HG02623 (cell line): ENCODE data around the gene KCND2.
A peak's percentile ranks its signal among the peaks of the same experiment; 100 is the strongest.

Source experiments
- ATAC-seq: cut with Tn5 transposase; IDR thresholded peaks from one replicate; pipeline ENCODE4 v1.9.1; 2021; ENCODE audit warnings: moderate library complexity; ENCODE audit not compliant: unreplicated experiment

Gene KCND2

DNA sequence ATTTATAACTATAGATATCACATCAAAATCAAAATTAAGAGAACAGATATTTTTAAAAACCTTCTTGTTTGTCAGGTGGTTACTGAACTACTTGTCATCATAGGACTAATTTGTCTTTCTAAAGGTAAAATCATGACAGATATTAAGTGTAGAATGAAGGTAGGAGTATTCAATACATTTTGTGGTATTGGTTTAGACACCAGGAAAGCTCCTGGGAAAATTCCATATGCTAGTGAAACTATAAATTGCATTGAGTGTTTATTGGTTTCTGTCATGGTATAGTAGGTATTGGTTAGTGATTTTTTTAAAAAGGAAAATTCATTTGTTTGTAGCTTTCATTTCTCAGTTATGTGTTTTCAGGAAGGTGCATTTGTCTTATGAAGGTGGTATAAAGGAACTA, 132.7 kb downstream of the KCND2 start:
- ATAC-seq: no peak

DNA sequence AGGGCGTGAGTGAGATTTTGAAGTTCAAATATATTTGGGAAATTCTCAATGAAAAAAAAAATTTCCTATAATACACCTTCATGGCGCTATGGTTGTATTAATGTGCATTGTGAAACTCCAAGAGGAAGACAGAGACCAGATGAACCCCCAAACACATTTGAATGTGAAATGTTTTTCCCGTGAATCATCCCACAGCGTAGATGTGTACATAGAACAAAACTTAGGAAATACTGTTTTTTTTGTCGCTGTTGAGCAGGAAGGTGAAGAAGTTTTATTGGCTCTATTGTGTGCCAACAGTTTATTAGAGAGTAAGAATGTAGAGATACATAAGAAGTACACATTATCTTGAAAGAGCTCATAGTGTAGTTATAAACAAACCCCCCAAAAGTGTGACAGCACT, 134.0 kb downstream of the KCND2 start:
- no peak for ATAC-seq

DNA sequence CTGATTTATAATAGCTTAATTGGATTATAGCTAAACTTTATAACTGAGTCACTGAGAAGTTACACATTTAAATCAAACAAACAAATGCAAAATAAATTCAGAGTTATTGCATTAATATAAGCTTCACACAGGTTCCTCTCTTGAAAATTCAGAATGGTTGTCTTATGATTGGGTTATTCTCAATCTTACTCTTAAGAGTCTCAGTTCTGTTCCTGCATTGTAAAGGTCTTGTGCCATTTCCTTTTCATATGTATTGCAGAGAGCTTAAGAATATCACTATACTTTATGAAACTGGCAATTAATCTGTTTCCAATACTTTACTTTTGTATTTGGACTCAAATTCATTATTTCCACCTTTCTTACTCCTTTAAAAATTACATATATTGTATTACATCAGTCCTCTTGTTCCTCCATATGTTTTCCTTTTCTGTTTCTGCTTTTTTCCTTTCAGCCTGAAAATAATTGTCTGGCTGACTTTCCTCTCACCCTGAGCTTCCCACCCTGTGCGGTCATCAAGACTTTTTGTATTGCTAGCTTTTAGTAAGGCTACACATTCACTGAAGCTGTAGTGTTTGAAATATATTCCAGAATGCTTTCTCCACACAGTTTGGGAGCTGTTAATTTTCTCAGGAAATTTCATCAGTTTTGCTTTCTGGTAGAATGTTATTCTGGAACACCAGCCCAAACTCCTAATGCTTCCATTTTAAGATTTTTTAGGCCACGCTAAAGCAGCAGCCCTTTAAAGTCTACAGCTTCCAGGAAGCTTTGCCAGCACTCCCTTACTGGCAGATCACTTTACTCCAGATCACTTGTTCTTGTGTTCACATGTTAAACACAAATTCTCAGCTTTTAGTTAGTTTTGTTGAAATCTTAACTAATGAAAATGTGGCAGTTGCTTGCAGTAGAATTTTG, 139.4 kb downstream of the KCND2 start:
- ATAC-seq: peak; percentile 89

DNA sequence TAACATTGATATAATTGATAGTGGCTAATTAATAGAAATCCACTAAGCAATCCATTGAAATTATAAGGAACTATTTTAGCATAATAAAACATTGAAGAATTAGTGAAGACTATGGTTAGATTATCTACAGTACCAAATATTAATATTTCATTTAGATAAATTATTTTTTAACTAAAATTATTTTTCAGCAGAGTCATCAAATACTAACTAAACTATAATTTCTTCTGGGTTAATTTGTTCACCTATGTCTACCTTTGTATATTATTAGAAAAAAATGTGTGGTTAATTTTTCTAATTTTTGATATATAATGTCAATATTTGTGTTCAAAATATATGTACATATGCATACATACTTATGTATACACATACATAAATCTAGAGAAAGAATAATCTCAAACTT, 140.2 kb downstream of the KCND2 start:
- no peak for ATAC-seq

DNA sequence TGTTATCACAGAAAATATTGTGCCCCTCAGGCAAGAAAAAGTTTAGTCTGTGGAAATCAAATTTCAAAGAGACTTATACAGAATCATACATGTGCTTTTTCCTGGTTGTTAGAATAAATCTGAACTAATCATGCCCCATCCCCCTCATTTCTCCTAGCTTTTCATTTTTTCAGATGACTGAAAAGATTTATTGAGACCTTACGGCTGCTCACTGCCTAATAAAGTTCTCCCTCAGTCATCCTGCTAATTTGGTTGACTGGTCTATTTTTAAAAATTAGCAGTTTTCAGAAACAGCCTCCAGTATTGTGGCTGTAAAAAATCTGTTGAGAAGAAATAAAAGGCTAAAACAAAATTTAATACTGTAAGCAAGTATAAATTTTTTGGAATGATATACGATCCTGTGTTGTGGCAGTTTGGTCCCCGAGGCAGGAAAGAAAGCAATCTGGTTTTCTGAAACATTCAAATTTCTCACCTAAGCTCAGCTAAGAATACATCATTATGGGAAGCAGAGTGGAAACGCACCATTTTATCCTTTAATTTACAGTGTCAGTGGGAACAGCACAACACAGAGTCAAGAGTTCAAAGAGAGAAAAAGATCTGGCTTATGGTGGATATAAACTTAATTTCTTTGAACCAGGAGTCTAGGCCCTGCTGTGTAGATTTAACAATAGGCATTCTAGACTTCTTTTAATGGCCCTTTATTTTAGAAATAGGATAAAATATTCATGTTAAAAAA, 144.4 kb downstream of the KCND2 start:
- no peak for ATAC-seq

DNA sequence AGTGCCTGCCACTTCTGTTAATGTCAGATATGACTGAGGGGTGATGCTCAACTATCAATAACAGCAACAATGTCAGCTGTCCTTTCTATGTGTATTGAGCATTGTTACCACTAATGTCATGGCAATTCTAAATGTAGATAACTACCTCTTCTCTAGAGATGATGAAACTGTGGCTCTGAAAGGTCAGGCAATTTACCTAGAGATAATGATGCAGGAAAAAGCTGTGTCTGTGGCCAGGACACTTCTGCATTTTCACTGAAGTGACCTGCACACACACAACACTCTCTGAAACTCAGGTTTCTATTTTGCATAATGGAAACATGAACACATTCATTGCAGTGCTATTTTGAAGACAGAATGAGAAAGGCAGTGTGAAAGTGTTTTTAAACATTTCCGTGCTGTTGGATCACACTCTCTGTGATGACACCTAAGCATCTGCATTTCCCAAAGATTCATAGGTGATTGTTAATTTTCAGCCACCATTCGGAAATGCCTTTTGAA, 148.2 kb downstream of the KCND2 start:
- ATAC-seq: peak; percentile 95

DNA sequence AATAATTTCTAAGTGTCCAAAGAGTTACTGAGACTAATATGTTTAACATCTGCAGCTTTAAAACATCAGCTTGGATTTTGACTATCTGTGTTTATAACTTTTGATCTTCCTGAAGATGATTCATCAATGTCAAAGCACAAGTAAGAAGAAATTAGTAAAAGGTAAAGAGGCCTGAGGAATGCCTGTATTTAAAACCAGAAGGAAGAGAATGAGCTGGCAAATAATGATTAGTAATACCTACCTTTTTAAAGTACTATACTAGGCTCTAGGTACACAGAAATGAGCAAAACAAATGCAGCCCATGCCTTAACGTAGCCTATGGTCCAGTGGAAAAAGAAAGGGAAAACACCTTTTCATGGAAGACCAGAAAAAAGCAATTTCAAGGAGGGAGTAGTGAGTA, 158.0 kb downstream of the KCND2 start:
- ATAC-seq: peak; percentile 52

DNA sequence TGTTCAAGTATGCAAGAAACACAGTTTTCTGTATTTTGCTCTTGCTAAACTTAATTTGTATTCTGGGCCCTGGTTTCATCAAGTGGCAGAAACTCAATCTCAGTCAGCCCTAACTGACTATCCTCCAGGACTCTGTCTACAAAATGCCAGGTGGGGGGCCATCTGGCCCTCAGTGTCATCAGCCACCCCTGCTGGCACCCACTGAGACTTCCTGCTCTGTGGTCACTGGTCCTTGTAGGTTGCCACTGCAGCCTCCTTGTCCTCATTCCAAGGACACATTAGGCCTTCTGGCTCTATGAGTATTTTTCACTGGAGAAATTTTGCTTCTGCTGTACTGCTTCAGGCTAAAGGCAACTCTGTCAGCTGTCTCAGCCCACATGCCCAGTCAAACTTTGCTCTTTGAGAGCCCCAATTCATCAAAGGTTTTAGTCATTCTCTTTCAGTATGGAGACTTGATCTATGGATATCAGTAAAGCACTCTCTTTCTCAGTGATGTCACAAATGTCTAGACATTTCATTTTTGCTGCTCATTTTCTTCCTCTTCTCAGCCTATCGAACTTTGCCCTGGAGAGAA, 163.6 kb downstream of the KCND2 start:
- no peak for ATAC-seq

DNA sequence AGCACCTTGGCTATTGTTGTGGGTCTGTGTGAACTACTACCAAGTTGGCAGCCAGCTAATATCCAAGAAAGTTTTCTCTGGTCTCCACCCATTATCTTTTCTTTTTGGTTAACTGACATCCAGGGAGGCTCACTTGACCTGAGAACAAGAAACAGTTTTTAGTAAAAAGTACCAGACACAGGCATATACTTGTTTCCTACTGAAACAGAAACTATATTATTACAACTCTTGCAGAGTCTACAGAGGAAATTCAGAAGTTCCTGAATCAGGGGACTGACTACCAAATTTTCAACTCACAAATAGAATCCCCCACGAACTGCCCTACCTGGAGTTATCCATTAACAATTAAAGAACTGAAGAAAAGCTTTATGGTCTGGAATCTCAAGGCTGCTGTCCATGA, 168.9 kb downstream of the KCND2 start:
- peak; percentile 92 for ATAC-seq

DNA sequence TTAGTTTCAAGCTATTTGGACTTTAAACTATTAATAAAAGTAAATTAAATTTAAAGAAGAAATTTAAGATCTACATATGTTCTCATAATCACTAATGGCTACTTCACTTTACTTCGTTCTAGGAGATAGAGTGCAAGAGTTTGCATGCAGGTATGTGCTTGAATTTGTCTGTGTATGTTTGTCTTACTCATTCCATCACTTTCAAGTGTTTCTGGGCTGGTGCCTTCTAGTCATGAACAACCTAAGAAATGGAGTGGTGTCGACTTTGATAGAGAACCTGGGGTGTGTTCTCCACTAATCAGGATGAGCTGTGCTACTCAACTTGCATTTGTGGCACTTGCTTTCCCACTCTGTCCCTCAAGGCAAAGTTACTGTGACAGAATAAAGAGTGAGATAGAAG, 169.9 kb downstream of the KCND2 start:
- ATAC-seq: peak; percentile 31

DNA sequence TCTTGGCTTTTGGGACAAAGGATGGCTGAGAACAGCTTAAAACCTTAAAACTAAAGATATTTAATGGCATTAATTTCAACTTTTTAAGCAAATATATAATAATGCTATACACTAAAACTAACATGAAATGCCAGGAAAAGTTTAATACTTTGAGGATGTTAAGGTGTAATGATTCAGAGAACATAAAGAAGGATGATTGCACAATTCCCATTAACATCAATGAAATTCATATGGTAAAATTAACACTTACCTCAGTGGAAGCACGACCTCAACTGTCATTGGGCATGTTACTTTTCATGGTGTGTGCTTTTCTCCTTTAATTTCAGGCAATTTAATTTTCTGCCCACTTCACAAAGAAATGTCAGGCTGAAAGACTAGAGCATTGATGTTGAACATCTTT, 171.7 kb downstream of the KCND2 start:
- no peak for ATAC-seq

DNA sequence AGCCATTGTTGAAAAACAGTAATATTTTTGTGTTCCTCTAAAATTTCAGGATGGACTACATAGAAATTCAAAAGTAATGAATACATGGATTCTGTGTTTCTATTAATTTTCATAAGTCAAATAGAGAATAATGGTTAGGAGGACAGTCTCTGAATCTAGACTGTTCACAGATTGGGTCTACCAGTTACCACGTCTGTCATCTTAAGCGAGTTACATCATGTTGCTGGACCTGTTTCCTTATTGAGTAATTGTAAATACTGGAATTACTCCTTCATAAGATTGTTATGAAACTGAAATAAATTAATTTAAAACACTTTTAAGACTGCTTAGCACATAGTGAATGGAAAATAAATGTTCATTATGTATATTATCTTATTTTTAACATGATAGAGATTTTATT, 172.3 kb downstream of the KCND2 start:
- ATAC-seq: no peak

DNA sequence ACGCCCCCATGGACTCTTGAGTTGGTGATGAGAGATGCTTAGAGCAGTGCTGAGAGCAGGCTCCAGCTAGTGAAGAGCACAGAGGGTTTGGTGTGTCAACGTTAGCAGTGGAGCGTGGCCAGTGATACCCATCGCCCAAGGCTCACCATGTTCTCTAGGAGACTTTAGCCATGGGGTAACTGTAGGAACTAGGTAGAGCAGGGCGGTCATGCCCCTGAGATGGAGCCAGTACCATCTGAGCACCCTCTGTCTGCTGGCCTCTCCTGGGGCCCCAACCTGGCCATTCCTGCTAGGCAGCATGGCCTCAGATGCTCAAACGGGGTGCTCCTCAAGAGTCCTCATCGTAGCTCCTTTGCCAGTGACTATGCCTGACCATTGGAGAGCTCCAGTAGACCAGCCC, 179.7 kb downstream of the KCND2 start:
- no peak for ATAC-seq

DNA sequence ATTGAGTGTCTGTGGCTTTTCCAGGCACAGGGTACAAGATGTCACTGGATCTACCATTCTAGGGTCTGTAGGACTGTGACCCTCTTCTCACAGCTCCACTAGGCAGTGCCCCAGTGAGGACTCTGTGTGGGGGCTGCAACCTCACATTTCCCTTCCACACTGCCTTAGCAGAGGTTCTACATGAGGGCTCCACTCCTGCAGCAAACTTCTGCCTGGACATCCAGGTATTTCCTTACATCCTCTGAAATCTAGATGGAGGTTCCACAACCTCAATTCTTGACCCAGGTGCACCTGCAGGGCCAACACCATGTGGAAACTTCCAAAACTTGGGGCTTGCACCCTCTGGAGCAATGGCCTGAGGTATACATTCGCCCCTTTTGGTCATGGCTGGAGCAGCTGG, 183.7 kb downstream of the KCND2 start:
- no peak for ATAC-seq

DNA sequence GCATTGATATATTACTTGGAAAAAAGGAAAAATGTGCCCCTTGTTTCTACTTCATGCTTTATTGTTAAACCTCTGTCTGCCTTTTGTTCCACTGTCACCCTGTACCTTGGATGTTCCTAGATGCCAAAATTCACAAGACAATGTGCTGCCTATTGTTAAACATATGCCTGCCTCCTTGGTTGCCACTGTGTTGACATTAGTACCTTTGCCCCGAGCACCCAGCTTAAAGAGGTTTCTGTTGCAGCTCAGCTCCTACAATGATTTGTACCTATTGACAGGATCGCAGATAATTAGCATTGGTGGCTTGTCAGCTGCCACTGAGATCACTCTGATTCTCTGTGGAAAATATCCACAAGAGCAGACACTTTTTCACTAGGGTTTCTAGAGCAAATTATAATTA, 188.0 kb downstream of the KCND2 start:
- no peak for ATAC-seq

DNA sequence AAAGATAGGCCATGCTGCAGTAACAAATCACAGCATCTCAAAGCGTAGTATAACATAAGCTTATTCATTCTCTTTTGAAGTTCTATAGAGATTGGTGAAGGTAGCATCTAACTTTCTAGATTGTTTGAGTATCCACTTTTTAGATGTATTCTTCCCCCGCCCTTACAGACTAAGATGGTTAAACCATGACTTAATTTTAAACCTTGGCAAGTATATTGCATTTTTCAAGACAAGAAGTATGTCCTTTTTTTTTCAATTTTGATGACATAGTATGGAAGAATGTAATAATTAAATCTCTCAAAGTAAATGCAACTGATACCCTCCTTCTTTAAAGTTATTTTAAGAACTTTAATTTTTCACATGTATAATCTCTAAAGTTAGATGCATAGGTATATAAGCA, 190.0 kb downstream of the KCND2 start:
- ATAC-seq: no peak

DNA sequence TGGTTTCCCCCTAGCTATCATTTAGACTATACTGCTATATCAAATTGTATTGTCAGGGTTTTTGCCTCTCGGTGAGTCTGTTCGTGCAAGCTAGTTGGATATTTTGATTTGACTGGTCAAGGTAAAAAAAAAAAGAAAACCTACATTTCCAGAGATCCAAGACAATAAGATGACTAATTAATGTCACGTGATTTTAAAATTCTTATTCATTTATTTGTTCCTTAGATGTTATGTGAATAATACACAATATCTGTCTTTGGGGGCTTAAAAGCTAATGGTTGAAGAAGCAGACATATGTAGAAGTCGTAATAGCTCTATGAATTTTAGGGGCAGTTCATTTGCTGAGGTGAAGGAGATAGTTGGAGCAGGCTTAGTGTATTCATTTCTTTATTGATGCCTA, 191.1 kb downstream of the KCND2 start:
- no peak for ATAC-seq

DNA sequence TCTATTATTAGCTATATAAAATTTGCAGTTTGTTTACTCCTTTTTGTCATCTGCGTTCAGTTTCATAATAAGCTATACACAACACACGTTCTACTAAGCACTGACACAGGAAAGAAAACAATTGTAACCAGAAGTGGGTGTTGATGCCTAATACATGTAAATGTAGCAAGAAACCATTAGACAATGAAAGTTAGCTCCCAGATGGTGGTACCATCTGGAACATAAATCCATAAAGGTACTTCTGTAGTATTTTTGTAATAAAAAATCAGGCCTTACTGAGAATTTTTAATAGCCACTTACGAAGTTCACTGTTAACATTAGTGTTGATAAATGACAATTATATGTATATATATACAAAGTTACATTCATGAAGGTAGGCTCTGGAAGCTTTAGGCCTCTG, 194.7 kb downstream of the KCND2 start:
- no peak for ATAC-seq

DNA sequence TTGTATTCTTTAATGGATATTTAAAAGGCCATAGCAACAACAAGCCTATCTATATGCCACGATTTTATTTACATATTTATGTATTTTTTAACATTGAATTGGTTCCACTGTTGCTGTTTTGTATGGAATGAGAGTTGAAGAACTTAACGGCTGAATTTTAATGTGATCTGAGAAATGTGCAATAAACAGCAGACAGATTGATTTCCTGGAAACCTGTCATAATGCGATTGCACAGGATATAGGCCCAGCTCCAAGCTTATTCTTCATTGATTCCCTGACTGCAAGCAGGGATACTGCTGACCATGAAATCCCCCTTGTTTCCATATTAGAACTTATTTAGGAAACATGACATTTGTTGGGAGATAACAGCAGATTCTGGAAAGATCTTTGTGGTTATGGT, 195.6 kb downstream of the KCND2 start:
- no peak for ATAC-seq

DNA sequence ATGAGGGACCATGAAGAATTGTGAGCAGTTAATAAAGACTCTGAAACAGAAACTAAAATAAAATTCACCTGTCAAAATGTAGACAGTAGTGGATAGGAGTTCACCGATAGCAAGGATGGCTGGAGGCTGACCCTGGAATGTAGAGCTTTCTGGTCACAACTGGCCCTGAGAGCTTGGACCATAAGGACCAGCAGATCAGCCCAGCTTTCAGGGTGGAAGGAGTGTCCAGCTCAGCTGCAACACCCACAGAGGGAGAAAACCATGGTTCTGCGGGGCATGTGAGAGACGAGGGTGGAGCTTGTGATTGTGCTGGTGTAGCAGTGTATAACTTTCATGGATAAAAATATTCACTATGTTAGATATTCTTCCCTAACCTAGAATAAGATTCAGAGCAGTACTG, 199.9 kb downstream of the KCND2 start:
- no peak for ATAC-seq

DNA sequence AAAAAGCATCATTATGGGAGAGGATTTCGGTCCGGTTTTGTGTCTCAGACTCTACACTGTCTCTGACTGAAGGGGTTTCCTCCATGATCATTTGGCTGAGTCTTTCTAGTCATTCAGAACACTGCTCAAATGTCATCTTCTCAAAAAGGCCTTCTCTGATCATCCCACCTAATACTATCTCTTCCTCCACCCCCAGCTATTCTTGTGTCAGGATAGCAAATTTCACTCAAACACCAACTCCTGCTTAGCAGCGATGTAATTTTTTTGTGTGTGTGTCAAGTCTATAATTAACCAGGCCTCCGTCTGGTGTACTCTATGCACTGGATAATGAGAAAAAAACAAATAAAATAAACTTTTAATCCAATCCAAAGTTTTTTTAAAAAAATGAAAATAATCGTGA, 200.4 kb downstream of the KCND2 start:
- ATAC-seq: no peak

DNA sequence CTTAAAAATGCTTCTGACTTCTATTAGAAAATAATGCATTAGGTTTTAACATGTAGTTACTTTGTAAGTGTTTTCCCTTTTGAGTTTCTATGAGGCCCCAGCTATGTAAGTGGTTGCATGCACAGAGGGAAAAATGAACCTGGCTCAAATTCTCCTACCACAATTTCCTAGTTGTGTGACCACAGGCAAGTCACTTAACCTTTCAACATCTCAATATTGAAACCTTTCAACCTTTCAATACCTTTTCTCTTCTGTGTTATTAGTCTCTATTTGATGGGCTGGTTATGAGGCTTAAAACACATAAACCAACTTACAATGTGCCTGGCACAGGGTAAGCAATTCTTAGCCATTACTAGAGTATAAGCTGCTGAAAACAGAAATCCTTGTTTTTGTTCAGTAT, 203.0 kb downstream of the KCND2 start:
- ATAC-seq: peak; percentile 81
